KMS-11 (cell line): ENCODE data around the gene KRTCAP2.
A peak's percentile ranks its signal among the peaks of the same experiment; 100 is the strongest.

Source experiments
- H2AFZ ChIP-seq: fragments of 200-600 bp; sonication (generic); 2 replicates; pipeline ENCODE4 v1.6.1; 2016; ENCODE audit warnings: antibody characterized with exemption, mixed run types, low read depth
- H3K27ac ChIP-seq: fragments of 200-600 bp; sonication (generic); 2 replicates; pipeline ENCODE4 v1.6.1; 2016; ENCODE audit warnings: mild to moderate bottlenecking, mixed run types
- H3K27me3 ChIP-seq: fragments of 200-600 bp; sonication (generic); 2 replicates; pipeline ENCODE4 v1.6.1; 2017; ENCODE audit warnings: mild to moderate bottlenecking, low read depth, mixed run types, moderate library complexity; ENCODE audit not compliant: insufficient read depth
- H3K36me3 ChIP-seq: fragments of 200-600 bp; sonication (generic); 2 replicates; pipeline ENCODE4 v1.6.1; 2017; ENCODE audit warnings: mild to moderate bottlenecking, mixed run types; ENCODE audit not compliant: insufficient read depth
- H3K4me1 ChIP-seq: fragments of 200-600 bp; sonication (generic); 2 replicates; pipeline ENCODE4 v1.6.1; 2016; ENCODE audit warnings: mild to moderate bottlenecking, low read depth, mixed run types; ENCODE audit not compliant: poor library complexity, severe bottlenecking
- H3K4me2 ChIP-seq: fragments of 200-600 bp; sonication (generic); 2 replicates; pipeline ENCODE4 v1.7.0; 2016; ENCODE audit warnings: mild to moderate bottlenecking, mixed run types
- H3K4me3 ChIP-seq: fragments of 200-600 bp; sonication (generic); IDR thresholded peaks from 2 replicates; pipeline ENCODE4 v1.6.1; 2017; ENCODE audit warnings: low read depth, low read length, mixed read lengths; ENCODE audit not compliant: insufficient read depth
- H3K79me2 ChIP-seq: fragments of 200-600 bp; sonication (generic); 2 replicates; pipeline ENCODE4 v1.6.1; 2016; ENCODE audit warnings: low read depth, mixed run types; ENCODE audit not compliant: insufficient read depth
- H3K9ac ChIP-seq: fragments of 200-600 bp; sonication (generic); 2 replicates; pipeline ENCODE4 v1.6.1; 2016; ENCODE audit warnings: mild to moderate bottlenecking, mixed run types
- H4K20me1 ChIP-seq: fragments of 200-600 bp; sonication (generic); 2 replicates; pipeline ENCODE4 v1.6.1; 2016; ENCODE audit warnings: mild to moderate bottlenecking, mixed run types; ENCODE audit not compliant: insufficient read depth
- CTCF ChIP-seq: fragments of 200-600 bp; sonication (generic); conservative IDR thresholded peaks from 2 replicates; pipeline ENCODE4 v1.6.1; 2017; ENCODE audit warnings: low read depth, mild to moderate bottlenecking, antibody characterized with exemption, low read length, moderate library complexity, mixed read lengths

KRTCAP2 gene

GRCh38 chr1:155210314-155211104 is 37.4 kb upstream of the KRTCAP2 start:
- Histone ChIP-seq H3K27me3 (no peaks in the 10 kb centered on the region), H3K9ac (no peak overlapping the region), H3K4me3 (no peak overlapping the region), H4K20me1 (no peaks in the 10 kb centered on the region), H3K79me2 (0 out of 2 replicates have a peak, but pooled peaks cover 5% of the 10 kb centered on the region), H3K36me3 (no peaks in the 10 kb centered on the region), H2AFZ (no peak overlapping the region), H3K27ac (no peak overlapping the region; the same call in 1 of the 2 replicates), H3K4me1 (peaks cover 29% of the 10 kb centered on the region), H3K4me2 (peak overlapping the region; percentile 99; the same call in 1 of the 2 replicates)
- no peak for TF ChIP-seq CTCF

- Histone ChIP-seq H3K36me3 (no peaks in the 10 kb centered on the region), H3K79me2 (0 out of 2 replicates have a peak, but pooled peaks cover 5% of the 10 kb centered on the region), H3K4me2 (peak overlapping the region; percentile 99), H3K4me3 (peak overlapping the region; percentile 99), H3K27ac (peak overlapping the region; percentile 95), H3K4me1 (peaks cover 29% of the 10 kb centered on the region), H3K27me3 (no peaks in the 10 kb centered on the region), H3K9ac (peak overlapping the region; percentile 99), H4K20me1 (no peaks in the 10 kb centered on the region), H2AFZ (peak overlapping the region; percentile 79)
- TF ChIP-seq CTCF: 0 out of 2 replicates have a peak, but pooled peaks have one; percentile 32
These were observed 36.2 kb upstream of the KRTCAP2 start for GRCh38 chr1:155209312-155209721.

- Histone ChIP-seq H3K4me2 (peak within 1 kb of the TSS; percentile 99), H3K4me1 (peaks cover 29% of the 10 kb centered on the region), H3K79me2 (0 out of 2 replicates have a peak, but pooled peaks cover 5% of the 10 kb centered on the region), H3K27me3 (no peaks in the 10 kb centered on the region), H3K36me3 (no peaks in the 10 kb centered on the region), H3K4me3 (peak within 1 kb of the TSS; percentile 99), H3K27ac (peak within 1 kb of the TSS; percentile 95), H4K20me1 (no peaks in the 10 kb centered on the region), H3K9ac (peak within 1 kb of the TSS; percentile 99), H2AFZ (peak within 1 kb of the TSS; percentile 79)
- TF ChIP-seq CTCF: no peak
These were observed 35.6 kb upstream of the KRTCAP2 start, which contains the start of gene MTX1 for GRCh38 chr1:155208541-155209311. TSS of gene MTX1 (plus strand) at chr1:155208695. CDS start at chr1:155208805, 110 bp downstream.

- Histone ChIP-seq H2AFZ (peak within 1 kb of the TSS; percentile 79), H3K27me3 (no peaks in the 10 kb centered on the region), H3K9ac (peak within 1 kb of the TSS; percentile 99), H3K4me3 (peak within 1 kb of the TSS; percentile 99), H3K36me3 (no peaks in the 10 kb centered on the region), H3K79me2 (0 out of 2 replicates have a peak, but pooled peaks cover 5% of the 10 kb centered on the region), H3K27ac (peak within 1 kb of the TSS; percentile 95), H3K4me1 (peaks cover 29% of the 10 kb centered on the region), H4K20me1 (no peaks in the 10 kb centered on the region), H3K4me2 (peak within 1 kb of the TSS; percentile 99)
- no peak for TF ChIP-seq CTCF
These were observed 34.9 kb upstream of the KRTCAP2 start, which contains the start of gene THBS3 for GRCh38 chr1:155207806-155208540. TSS of gene THBS3 (minus strand) at chr1:155207897. CDS start at chr1:155207876, 21 bp downstream.
